ENCODE measurements around the gene ZC3H4. TPM values are rescaled to one million over a fixed set of nuclear protein-coding genes. Genes with fewer than 3 reads are reported as not detected.

Gene ZC3H4
- total RNA-seq, 1 donor from 2014 or later: 68.7 TPM

DNA sequence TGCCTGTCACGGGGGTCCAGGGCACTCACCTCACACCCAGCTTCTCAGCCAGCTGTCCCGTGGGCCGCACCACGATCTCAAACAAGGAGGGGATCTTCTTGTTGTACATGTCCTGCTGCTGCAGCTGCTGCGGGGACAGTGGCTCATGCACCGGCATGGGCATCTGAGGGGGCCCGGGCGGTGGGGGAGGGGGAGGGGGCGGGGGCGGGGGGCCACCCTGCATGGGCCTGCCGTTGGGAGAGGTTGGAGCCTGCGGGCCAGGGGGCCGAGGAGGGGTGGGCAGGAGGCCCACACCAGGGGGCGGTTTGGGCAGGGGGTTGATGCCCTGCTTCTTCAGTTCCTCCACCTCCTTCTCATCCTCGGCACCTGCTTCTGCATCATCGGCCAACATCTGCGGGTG is 41.3 kb downstream of the ZC3H4 start:
- H3K27ac Mint-ChIP-seq: no peak overlapping the region
- no peak for DNase-seq (ENCODE audit: low spot score in 2 of 2, unreplicated experiment in 2 of 2)
- TF ChIP-seq, protein P1, sequence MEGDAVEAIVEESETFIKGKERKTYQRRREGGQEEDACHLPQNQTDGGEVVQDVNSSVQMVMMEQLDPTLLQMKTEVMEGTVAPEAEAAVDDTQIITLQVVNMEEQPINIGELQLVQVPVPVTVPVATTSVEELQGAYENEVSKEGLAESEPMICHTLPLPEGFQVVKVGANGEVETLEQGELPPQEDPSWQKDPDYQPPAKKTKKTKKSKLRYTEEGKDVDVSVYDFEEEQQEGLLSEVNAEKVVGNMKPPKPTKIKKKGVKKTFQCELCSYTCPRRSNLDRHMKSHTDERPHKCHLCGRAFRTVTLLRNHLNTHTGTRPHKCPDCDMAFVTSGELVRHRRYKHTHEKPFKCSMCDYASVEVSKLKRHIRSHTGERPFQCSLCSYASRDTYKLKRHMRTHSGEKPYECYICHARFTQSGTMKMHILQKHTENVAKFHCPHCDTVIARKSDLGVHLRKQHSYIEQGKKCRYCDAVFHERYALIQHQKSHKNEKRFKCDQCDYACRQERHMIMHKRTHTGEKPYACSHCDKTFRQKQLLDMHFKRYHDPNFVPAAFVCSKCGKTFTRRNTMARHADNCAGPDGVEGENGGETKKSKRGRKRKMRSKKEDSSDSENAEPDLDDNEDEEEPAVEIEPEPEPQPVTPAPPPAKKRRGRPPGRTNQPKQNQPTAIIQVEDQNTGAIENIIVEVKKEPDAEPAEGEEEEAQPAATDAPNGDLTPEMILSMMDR (IDR thresholded peaks at IDR 0.05; ENCODE audit: unreplicated experiment): no peak
- no peaks in the 10 kb centered on the region for H3K27me3 Mint-ChIP-seq (ENCODE audit: low read depth)
- H3K4me3 Mint-ChIP-seq: no peak overlapping the region
- H3K9me3 Mint-ChIP-seq: no peaks in the 10 kb centered on the region
- peaks cover 17% of the 10 kb centered on the region for H3K36me3 Mint-ChIP-seq
- H3K4me1 Mint-ChIP-seq: no peaks in the 10 kb centered on the region

DNA sequence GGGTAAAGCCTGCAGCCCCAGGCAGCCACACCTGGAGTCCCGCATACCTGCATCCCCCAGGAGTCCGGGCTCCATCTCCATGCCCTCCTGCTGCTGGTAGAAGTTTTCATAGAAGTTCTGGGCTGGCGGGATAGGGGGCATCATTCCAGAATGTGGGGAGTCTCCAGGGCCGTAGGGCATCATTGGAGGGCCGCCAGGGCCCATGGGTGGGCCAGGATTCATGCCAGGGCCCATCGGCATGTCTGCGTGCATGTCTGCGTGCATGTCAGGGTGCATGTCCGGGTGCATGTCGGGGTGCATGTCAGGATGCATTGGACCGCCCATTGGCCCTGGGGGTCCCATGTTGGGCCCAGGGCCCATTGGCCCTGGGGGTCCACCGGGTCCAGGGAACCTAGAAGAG is 41.8 kb downstream of the ZC3H4 start:
- H3K27me3 Mint-ChIP-seq (ENCODE audit: low read depth): no peaks in the 10 kb centered on the region
- no peaks in the 10 kb centered on the region for H3K4me1 Mint-ChIP-seq
- no peak for DNase-seq (ENCODE audit: low spot score in 2 of 2, unreplicated experiment in 2 of 2)
- TF ChIP-seq, protein P1 (IDR thresholded peaks at IDR 0.05; ENCODE audit: unreplicated experiment): no peak
- no peak overlapping the region for H3K27ac Mint-ChIP-seq
- no peak overlapping the region for H3K4me3 Mint-ChIP-seq
- no peaks in the 10 kb centered on the region for H3K9me3 Mint-ChIP-seq
- H3K36me3 Mint-ChIP-seq: peaks cover 17% of the 10 kb centered on the region

DNA sequence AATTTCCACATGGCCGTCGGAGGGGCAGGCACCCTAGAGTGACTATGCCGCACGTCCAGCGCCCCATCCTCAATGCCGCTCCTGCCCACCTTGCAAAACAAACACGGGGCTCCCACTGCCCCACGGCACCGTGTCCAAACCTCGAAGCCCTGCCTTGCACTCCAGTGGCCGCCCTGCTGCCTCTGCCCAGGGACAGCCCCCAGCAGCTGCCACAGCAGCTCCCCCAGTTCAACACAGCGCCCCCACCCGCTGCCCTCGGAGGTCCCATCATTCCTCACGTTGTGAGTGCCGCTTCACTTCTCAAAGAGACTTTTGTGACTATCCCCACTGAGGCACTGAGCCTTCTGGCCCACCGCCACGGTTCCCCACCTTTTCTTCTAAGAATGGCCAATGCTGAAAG is 42.8 kb downstream of the ZC3H4 start:
- Mint-ChIP-seq H3K4me1 (no peaks in the 10 kb centered on the region), H3K36me3 (peaks cover 20% of the 10 kb centered on the region), H3K9me3 (no peaks in the 10 kb centered on the region), H3K27ac (no peak overlapping the region), H3K27me3 (ENCODE audit: low read depth) (no peaks in the 10 kb centered on the region), H3K4me3 (no peak overlapping the region)
- TF ChIP-seq, protein P1 (IDR thresholded peaks at IDR 0.05; ENCODE audit: unreplicated experiment): no peak
- DNase-seq (ENCODE audit: low spot score in 2 of 2, unreplicated experiment in 2 of 2): no peak

GRCh38 chr19:47069795-47070194 is 43.8 kb downstream of the ZC3H4 start:
- Mint-ChIP-seq H3K27ac (no peak overlapping the region), H3K9me3 (no peaks in the 10 kb centered on the region), H3K36me3 (peaks cover 17% of the 10 kb centered on the region), H3K4me3 (no peak overlapping the region), H3K4me1 (no peaks in the 10 kb centered on the region), H3K27me3 (ENCODE audit: low read depth) (no peaks in the 10 kb centered on the region)
- TF ChIP-seq, protein P1 (IDR thresholded peaks at IDR 0.05; ENCODE audit: unreplicated experiment): no peak
- no peak for DNase-seq (ENCODE audit: low spot score in 2 of 2, unreplicated experiment in 2 of 2)

- no peaks in the 10 kb centered on the region for H3K4me1 Mint-ChIP-seq
- H3K27ac Mint-ChIP-seq: no peak overlapping the region
- TF ChIP-seq, protein P1 (IDR thresholded peaks at IDR 0.05; ENCODE audit: unreplicated experiment): no peak
- no peaks in the 10 kb centered on the region for H3K27me3 Mint-ChIP-seq (ENCODE audit: low read depth)
- peaks cover 19% of the 10 kb centered on the region for H3K36me3 Mint-ChIP-seq
- DNase-seq (ENCODE audit: low spot score in 2 of 2, unreplicated experiment in 2 of 2): no peak
- H3K9me3 Mint-ChIP-seq: no peaks in the 10 kb centered on the region
- H3K4me3 Mint-ChIP-seq: no peak overlapping the region
Measured at GRCh38 chr19:47068876-47069406, 44.6 kb downstream of the ZC3H4 start.

DNA sequence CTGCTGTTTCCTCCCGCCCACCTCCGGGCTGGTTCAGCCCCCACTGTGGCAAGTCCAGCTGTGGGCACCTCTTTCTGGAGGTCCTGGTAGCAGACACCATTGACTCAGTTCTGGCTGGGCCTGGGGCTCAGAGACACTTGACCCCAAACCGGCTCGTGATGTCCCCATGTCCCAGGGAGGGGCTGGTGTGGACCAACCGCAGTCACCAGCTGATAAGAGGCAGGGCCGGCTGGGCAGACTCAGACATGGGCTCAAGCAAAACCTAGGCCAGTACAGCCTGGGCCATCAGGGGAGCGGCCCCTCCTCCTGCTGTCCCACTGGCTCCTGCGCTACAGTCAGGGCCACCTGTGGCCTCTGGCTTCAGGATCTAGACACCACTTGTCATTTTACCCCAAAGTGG is 45.3 kb downstream of the ZC3H4 start:
- Mint-ChIP-seq H3K27me3 (ENCODE audit: low read depth) (no peaks in the 10 kb centered on the region), H3K9me3 (no peaks in the 10 kb centered on the region), H3K4me1 (no peaks in the 10 kb centered on the region), H3K36me3 (peaks cover 23% of the 10 kb centered on the region), H3K27ac (no peak overlapping the region), H3K4me3 (no peak overlapping the region)
- TF ChIP-seq, protein P1 (IDR thresholded peaks at IDR 0.05; ENCODE audit: unreplicated experiment): no peak
- no peak for DNase-seq (ENCODE audit: low spot score in 2 of 2, unreplicated experiment in 2 of 2)
